Esophagus squamous epithelium (tissue), 4 donors: ENCODE results near the gene C12orf50.

Experiments
- CTCF ChIP-seq, 6 experiments: fragments of 450-650 bp in 4 of 6; fragments of 200-600 bp in 2 of 6; sonication (generic) in 2 of 6; IDR thresholded peaks; one replicate each; pipeline ENCODE4 v1.5.1; 2016 to 2019; ENCODE audit warnings: antibody characterized with exemption in 6 of 6, mild to moderate bottlenecking in 4 of 6, moderate library complexity in 4 of 6
- POLR2A ChIP-seq, 4 donors: fragments of 450-650 bp; IDR thresholded peaks; one replicate each; pipeline ENCODE4 v1.6.1; 2017; ENCODE audit warnings: antibody characterized with exemption in 4 of 4, mild to moderate bottlenecking in 4 of 4, moderate library complexity in 3 of 4

- TF ChIP-seq CTCF (IDR thresholded peaks at IDR 0.05) (no peak), POLR2A (IDR thresholded peaks at IDR 0.05) (no peak)
Measured at GRCh38 chr12:87935216-87935615, 94.0 kb downstream of the C12orf50 start.
